Activated naive CD4-positive, alpha-beta T cell treated with Interleukin-2 at 50 U/mL for 16 hours (primary cell): Measurements from ENCODE around the gene SESN3.
"Not testable (repeated sequence)": the region's sequence is repeated elsewhere in the genome, so short reads cannot be mapped to it uniquely, and the experiment has no call there.

Source experiments
- DNase-seq: peaks from one replicate; pipeline ENCODE4 v3.0.0-alpha.2; 2020

Gene SESN3, protein sequence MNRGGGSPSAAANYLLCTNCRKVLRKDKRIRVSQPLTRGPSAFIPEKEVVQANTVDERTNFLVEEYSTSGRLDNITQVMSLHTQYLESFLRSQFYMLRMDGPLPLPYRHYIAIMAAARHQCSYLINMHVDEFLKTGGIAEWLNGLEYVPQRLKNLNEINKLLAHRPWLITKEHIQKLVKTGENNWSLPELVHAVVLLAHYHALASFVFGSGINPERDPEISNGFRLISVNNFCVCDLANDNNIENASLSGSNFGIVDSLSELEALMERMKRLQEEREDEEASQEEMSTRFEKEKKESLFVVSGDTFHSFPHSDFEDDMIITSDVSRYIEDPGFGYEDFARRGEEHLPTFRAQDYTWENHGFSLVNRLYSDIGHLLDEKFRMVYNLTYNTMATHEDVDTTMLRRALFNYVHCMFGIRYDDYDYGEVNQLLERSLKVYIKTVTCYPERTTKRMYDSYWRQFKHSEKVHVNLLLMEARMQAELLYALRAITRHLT

DNA sequence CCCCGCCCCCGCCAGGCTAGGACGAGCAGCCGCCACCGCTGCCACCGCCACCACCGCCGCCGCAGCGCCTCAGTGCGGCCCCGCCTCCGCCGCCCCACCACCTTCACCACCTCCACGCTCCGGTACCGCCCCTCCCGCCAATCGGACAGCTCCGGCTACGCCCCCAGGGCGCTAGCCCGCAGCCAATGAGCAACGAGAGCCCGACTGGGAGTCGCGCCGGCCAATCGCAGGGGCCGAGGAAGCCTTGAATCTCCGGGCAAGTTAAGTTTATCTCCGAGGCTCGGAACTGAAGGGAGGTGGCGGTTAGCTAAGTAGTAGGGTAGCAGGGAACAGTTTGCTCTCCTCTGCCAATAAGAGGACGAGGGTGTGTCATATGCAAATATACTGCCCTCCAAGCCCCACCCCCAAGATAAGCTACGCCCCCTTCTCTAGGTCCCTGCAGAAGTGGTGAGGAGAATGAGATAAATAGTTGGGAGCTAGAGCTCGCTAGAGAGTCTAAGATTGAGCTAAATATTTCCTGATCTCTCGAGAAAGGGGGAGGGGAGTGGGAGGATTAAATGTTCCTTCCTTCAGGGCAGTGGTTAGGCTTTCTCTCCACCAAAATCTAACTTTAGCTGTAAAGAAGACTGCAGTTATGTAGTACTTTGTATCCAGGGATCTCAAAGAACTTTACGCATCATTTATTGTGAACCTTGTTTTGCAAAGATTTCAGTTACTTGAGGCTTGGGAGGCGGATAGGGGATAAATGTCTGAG is at the start of gene SESN3:
Gene SESN3, minus strand, starts transcription at position 76 of the 754 bp plus-strand sequence. CDS start 342 bp downstream, outside the sequence.
- DNase-seq = peak; percentile 99

DNA sequence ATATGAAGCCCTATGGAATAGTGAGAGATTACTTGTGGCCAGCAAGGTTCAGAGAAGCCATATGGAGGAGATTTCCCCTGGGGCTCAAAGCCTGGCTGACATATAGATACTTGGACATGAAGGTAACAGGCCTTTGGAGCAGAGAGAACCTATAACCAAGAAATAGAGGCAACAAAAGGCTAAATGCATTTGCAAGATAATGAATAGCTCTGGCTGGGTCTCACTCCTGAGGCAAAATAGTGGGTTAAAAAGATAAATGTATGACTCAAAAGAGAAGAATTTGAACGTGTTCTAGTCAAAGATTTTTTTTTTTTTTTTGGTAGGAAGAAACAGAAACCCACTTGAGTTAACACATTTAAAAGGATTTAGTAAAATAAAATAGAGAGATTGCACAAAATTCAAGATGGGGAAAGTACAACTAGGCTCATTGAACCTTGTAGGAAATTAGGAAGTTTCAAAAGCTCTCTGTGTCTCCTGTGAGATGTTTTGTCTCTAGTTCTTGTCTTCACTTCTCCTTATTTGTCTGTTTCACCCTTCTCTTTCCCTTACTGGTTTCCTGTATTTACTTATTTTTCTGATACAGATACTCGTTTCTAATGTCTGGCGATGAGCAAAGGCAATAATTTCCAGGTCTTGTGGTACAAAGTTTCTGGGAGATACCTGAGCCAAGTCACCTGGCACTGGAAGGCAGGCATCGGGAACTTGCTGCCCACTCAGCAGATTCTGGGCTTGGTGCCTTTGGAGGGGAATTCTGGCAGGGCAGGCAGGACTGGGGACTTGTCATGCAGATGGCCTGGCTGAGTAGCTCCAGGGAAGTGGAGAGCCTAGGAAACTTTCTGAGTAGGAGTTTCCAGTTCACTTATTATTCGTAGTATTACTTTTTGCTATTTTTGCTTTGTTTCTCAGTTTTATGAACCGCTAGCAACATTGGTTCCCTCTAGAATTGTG is 49.2 kb upstream of the SESN3 start:
- DNase-seq = no peak

DNA sequence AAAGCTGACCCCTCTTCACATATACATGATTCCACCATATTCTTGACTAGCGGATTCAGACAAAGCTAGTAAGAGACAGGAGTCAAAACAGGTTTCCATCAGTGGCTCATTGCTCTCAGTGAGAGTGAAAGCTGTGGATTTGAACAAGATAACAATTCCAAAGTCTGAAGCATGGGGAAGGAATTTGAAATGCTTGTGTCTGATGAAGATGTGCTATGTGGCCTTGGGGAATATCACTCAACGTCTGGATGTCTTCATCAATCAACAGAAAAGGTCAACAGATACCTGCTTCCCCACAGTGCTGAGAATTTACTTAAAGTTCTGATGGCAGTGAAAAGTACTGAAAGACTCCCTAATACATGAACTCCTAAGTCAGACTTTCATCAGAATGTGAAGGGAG is 46.9 kb upstream of the SESN3 start:
- DNase-seq = no peak

DNA sequence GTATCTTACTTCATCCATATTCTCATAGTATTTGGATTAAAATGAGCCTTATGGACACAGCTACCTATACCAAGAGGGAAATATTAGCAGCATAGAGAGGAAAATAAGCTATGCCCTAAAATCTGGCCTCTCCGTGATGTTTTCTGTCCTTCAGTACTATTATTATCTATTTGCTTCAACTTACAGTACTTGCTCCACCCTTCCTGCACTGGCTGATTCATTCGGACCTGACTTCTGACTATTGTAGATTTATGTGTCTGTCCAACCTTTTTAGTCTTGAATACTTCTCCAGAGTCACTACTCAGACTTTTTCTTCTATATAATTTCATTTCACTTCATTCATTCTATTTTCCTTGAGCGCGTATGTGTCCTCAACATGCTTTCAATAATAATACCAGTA is 45.1 kb upstream of the SESN3 start:
- no peak for DNase-seq

DNA sequence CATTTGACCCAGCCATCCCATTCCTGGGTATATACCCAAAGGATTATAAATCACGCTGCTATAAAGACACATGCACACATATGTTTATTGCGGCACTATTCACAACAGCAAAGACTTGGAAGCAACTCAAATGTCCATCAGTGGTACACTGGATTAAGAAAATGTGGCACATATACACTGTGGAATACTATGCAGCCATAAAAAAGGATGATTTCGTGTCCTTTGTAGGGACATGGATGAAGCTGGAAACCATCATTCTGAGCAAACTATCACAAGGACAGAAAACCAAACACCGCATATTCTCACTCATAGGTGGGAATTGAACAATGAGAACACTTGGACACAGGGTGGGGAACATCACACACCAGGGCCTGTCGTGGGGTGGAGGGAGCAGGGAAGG is 42.6 kb upstream of the SESN3 start:
- DNase-seq = not testable (repeated sequence)

DNA sequence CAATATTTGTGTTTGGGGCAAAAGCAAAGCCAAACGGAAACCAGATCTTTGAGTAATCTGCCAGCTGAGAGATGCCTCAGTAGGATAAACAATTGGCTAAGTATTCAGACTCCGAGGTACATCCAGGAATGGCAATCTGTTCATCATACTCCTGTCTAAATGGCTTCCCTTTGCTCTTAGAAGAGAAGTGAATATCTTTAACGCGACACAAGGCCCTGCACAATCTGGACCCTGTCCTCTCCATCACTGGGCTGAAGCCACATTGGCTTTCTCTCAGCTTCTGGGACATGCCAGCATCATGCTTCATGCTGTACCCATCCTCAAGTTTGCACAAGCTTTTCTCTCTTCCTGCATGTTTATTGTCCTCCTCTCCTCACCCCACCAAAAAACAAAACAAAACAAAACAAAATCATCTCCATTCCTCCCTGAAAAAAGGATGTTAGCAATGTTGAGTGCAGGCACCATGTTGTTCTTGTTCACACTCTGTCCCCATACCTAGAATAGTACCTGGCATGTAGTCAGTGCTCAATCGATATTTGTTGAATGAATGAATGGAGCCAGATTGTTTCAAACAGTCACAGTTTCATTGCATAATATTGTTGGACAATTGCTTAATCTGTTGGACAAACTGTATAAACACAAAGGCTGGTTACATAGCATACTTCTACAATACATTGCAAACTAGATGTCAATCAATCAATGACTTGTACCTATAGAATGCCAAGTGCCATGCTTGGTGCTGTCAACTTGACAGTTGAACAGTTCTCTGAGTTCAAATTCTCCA is 38.2 kb upstream of the SESN3 start:
- no peak for DNase-seq

DNA sequence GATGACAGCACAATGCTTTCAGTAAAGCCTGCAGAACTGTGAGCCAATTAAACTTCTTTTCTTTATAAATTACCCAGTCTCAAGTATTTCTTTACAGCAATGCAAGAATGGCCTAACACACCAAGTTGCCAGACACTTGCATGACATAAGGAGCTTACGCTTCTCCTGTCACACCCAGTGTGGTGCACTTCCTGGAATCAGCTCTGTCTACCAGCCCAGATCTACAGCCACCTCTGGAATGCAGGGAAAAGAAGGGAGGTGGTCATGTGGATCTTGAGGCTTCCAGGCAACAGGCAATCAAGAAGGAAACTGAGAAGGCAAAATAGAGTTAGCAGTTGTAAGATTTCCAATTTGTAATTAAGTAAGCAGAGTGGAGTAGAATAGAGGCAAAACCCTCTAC is 37.4 kb upstream of the SESN3 start:
- no peak for DNase-seq

DNA sequence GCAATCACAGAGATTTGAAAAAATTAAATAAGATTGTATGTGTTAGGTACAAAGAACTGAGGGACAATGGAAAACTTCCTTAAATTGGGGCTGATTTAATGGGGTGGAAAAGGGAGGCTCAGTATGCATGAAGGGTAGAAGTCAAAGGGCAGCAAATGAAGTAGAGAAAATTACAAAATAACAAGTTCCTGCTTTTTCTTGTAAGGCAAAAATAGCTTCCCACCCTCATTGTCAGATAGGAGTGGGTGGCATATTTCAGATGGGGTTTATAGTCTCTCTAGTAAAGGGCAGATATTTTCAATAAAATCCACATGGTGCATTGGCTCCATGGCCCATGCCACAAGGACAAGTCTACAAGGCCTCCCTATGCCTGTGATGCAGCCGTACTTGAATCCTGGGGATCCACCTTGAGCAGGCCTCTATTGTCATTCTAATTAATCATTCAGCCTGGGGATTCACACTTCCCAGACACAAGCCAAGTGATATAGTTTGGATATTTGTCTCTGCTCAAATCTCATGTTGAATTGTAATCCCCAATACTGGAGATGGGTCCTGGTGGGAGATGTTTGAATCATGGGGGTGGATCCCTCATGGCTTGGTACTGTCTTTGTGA is 36.7 kb upstream of the SESN3 start:
- DNase-seq = no peak

DNA sequence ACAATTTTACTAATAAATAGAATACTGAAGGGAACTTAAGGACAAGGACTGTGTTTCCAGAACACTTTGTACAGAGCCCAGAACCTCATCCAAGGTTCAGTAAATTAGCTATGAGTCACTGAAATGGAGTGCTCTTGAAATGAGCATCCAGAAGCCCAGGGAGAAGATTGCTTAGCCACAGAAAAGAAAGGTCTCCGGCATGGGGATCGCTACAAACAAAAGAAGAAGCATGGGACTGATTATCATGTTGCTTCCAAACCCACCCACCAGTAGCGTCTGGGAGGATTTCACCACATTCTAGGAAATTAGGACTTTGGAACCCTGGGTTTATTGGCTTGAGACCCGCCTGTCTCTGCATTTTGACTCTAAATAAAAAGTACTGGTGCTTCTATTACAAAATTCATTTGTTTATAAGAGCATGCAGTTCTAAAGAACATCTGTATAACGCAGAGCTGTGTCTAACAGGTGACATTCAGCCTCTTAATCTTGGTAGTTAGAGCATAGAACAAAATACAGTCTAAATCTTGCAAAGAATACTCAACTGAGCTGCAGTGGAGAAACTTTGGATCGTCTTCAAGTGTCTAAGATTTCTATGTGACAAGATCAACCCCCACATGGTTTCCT is 35.9 kb upstream of the SESN3 start:
- no peak for DNase-seq

DNA sequence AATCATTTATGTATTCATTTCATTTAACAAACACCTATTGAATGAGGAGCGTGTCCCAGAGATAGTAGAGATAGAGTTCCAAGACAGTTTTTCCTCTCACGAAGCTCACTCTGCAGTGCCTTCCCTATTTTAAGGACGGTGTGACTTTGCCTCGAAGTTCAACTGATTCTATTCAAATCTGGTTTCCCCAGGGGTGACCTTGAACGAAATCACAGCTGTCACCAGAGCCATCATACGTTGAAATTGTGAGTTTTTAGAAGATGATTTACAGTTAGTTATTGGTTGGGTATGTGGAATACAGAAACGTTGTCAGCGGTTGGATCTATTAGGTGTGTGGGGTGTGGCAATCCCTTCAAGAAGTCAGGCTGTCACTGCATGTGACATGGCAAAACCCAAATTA is 33.9 kb upstream of the SESN3 start:
- DNase-seq = no peak

DNA sequence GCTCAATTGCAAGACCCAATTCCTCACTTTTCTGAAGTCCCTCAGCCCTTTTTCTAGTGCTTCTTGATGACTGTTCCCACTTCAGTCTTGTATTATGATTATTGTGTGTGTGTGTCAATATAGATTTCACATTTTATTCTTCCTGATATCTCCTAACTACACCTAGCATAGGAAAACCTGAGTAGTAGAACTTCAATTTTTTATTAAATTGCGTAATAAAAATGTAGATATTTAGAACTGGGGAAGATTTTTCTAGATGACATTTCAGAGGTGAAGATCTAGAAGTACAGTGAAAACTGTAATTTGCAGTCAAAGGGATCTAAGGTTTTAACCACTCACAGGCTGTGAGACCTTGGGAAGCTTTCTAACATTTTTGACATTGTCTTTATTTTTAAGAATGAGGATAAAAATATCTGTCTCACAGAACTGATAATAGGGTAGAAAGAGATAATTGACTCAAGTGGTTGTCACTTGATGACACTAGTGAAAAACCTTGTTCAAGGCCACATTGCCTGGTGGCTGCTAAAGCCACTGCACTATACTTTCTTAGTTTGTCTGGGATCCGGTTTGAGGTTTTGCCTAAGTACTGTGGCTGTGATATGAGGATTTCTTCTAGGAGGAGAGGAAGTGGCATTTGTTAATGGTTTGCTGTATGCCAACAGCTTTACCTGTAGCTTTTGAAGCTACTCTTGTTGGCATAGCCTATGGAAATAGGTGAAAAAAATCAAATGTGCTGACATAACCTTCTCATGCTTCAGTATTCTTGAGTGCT is 32.2 kb upstream of the SESN3 start:
- DNase-seq = no peak

DNA sequence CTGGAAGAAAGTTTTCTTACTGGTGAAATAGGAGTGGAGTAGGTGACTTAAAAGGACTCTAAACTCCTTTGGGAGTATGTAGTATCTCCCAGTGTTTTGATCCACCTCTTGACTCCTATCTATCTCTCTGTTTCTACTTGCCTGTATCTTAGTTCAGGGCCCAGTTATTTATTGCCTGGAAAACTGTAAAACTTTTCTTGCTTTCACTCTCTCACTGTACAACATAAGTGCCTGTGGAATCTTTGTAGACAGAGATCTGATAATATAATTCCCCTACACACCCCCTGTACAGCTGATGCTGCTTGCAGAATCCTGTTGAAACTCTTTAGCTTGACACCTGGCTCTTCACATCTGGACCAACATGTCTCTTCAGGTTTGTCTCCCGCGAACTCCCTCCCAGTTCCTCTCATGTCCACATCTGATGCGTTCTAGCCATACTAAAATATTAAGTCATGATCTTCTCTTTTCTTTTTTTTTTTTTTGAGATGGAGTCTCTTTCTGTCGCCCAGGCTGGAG is 26.5 kb upstream of the SESN3 start:
- no peak for DNase-seq

DNA sequence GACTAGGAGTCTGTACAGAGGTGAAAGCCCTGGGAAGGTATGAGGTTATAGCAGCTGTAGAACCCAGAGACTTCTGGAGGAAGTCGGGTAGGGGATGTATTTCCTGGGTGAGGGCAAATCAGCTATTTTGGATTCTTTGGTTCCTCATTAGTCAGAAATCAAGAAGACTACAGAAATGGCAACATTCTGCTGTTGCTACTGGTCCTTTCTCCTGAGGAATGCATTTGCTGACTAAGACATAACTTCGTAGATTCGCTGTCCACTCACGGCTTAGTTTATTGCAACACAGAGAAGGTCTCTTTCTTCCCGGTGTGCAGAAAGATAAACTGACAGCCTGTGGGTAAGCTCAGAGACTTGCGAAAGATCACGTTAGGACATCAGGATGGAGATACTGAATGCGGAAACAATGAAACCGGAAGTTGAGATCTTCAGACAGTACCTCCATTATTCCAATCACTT is 25.3 kb upstream of the SESN3 start:
- DNase-seq = no peak

DNA sequence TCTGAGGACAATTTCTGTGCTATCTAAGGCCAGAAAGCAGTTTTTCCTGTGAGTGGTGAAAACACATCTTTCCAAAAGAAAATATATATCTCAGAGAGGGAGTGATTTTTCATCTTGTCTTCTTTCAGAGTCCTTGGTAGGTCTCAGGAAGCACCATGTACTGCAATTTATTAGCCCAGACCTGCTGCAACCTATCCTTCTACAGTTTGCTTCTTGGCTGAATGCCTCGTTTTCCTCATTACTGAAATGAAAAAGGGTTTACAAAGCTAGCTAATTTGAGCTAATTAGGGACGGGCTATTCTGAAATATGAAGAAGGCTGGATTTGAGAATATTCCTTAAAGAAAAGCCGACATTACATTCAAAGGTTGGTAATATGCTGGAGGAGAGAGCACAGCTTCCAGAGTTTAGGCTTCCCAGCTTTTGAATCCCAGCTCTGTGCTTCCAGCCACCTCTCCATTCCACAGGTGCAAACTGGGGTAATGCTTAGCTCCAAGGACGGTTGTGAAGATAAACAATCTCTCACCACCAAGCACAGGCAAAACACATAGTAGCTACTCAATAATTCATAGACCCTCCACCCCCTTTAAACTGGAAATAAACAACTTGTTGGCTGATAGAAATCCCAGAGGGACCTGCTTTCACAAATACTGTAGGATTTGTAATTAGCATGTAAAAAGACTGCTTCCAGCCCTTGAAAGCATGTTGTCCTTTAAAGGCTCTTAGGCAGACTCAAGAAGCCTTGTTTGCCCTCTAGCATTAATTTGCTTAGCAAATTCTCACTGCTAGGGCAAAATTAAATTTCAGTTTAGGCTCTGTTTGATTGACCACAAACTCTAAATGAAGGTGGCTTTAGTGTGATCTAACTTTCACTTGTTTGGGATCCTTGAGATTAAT is 24.5 kb upstream of the SESN3 start:
- no peak for DNase-seq

DNA sequence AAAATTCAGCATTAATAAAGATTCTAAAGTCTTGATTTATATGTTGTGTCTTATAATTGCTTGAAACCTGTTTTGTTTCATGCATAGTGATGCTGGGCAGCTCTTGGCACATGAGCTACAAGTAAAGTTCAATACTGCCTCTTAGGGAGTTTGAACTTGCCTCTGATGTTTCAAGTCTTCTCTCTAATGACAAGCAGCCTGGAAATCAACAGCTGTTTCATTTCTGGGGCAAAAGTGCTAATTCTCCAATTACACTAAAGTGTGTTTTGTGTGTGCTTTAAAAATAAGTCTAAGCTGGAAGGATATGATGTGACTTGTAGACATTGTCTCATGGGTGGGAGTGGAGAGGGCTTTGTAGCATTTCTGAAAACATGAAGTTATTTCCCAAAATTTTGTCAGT is 23.7 kb upstream of the SESN3 start:
- DNase-seq = no peak

DNA sequence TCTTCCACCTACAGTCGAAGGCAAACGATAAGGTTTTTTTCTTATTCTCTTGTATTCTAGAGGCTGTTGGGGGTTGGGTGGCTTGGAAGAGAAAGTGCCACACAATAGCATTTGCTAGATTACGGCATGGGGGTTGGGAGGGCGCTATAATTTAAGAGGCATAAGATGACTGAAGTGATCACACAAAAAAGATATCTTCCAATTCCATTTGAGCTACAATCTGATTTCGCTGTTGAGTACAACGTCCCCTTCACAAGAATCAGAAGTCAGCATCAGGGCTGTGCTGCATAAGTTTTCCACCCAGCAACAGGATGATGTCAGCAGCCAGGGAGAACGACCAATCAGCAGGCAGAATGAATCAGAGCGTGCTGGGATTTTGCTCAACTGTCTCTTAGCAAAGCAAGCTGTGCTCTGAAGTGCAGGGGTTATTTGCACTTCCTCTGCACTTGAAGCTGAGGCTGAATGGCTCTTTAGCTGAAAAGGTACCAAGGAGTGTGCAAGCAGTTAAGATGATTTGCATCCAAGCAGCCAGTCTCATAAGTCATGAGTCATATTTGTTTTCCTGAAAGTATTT is 23.2 kb upstream of the SESN3 start:
- peak; percentile 75 for DNase-seq

DNA sequence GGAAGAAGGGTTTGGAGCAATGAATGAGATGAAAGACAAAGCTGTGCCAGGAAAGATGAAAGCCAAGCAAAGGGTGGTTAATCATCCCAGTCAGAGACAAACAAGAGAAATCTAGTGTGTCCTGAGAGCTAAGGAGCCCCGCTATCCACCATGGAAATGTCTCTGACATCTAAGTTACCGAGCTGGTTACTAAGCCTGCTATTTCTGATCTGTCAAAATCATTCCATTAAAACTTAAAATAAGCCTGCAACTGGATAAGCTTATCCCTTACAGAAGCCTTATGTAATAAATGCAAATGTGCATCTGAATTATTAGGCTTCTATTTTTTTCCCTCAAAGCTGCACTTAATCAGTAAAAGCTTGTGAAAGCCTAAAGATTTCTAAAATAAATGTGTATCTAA is 22.1 kb upstream of the SESN3 start:
- no peak for DNase-seq

DNA sequence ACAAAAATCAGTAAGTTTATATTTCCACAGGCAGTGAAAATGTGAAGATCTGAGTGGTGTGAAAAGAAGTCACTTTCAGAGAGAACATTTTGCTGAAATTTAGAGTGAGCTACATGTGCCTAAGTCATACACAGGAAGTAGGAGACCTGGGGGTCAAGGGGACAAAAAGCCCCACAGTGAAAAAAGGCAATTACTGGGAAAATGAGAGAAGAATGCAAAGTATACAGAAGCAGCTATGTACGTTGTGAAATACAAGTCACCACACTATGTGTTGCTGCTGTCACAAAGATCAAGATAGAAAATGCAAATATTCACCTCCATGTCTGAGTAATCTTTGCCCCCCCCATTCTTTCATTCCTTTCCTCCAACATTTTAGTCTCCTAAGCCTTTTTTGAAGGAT is 21.6 kb upstream of the SESN3 start:
- no peak for DNase-seq

DNA sequence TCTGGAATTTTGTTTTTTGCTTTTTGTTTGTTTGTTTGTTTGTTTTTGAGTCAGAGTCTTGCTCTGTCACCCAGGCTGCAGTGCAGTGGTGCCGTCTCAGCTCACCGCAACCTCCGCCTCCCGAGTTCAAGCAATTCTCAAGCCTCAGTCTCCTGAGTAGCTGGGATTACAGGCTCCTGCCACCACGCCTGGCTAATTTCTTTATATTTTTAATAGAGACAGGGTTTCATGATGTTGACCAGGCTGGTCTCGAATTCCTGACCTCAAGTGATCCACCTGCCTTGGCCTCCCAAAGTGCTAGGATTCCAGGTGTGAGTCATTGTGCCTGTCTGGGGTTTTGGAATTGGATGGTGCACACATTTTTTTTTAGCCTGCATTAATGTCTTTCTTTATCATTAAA is 20.9 kb upstream of the SESN3 start:
- DNase-seq = not testable (repeated sequence)
